HG02610 (cell line): Measurements from ENCODE around the gene KRT84.

Source experiments
- ATAC-seq: cut with Tn5 transposase; IDR thresholded peaks from one replicate; pipeline ENCODE4 v1.9.1; 2021; ENCODE audit warnings: mild to moderate bottlenecking, moderate library complexity; ENCODE audit not compliant: unreplicated experiment

KRT84 gene

DNA sequence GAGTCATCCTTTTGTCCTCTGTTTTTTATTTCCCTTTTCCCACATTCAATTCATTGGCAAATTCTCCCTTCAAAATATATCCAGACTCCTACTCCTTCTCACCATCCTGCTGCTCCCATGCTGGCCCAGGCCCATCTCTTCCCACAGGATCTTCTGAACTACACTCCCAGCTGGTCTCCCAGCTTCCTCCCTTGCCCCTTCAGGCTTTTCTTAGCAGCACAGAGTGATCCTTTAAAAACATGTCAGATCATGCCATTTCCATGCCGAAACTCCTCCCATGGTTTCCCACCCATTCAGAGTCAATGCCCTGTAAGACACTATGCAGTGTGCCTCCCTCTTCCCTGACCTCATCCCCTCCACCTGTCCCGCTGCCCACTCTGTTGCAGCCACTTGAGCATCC lies 2.4 kb upstream of the KRT84 start:
- no peak for ATAC-seq

GRCh38 chr12:52383331-52383730 lies 2.1 kb downstream of the KRT84 start:
- ATAC-seq = no peak

DNA sequence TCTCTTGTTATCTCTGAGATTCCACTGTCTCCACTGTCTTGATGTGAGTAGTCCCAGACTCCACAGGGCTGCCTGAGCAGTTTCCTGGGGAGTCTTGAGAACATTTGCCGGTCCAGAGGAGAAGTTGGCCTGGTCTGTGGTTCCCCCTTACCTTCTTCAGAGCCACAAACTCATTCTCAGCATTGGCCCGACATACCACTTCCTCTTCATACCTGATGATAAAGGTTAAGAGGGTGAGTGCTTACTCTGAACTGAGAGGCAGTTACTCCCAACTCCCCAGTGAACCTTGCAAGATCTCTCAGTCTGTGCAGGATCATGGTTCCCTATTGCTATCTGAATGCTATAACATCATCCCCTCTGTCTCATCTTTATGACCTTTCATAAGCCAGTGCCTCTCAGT lies 2.6 kb downstream of the KRT84 start:
- no peak for ATAC-seq

- ATAC-seq = no peak
Observed at GRCh38 chr12:52381206-52381605, 4.2 kb downstream of the KRT84 start.

GRCh38 chr12:52380271-52380694 lies 5.2 kb downstream of the KRT84 start:
- ATAC-seq = no peak

DNA sequence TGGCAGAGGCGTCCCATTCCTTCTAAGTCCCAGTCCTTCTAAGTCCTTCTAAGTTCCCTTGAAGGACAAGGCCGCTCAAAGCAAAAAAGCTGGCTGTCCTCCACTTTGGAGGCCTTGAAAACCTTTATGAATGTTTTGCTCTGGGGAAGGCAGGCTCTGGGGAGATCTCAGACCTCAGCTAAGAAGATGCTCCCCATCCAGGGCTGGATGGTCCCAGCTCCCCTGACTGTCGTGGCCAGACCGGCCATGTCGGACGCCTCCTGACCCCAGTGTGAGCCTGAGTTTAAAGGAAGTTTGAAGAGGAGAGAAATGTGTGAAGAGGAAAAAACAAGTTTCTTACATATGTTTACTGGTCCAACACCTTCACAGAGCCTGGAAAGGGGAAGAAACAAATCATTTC lies 5.9 kb downstream of the KRT84 start:
- no peak for ATAC-seq

DNA sequence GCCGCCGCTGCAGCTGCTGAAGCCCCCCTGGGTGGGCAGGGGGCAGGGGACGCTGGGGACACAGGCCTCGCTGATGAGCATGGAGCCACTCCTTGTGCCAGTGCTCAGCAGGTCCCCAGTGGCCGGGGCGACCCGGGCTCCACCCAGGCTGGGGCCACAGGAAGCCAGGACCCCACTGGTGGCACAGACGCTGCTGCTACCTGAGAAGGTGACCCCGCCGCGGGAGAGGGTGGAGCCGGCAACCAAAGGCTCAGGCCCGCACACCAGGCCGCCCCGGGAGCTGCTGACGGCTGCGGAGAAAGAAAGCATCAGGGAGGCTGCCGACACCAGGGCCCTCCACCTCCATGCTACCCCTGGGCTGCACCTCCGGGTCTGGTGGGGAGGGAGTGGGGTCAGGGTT lies 7.4 kb downstream of the KRT84 start:
- no peak for ATAC-seq

DNA sequence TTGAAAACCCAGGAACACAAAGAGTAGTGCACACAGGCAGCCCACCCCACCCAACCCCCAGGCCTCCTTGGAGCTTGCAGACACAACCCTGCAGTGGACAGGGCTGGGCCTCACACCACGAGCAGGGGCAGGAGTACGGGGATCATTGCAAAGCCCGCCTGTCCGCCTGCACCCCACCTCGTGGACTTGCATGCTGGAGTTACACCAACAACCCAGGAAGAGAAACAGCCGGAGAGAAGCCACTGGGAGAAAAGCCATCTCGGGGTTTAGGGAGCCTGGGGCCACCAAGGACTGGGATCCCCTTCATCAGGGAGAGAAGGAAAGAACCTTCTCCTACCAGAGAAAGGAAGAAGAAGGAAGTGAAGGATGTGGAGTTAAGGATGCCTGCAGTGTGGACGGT lies 8.2 kb downstream of the KRT84 start:
- no peak for ATAC-seq

- ATAC-seq = no peak
Observed at GRCh38 chr12:52372216-52373154, 13.0 kb downstream of the KRT84 start.

GRCh38 chr12:52371716-52372115 lies 13.7 kb downstream of the KRT84 start:
- no peak for ATAC-seq

- no peak for ATAC-seq
Observed at GRCh38 chr12:52370926-52371608, 14.4 kb downstream of the KRT84 start.

DNA sequence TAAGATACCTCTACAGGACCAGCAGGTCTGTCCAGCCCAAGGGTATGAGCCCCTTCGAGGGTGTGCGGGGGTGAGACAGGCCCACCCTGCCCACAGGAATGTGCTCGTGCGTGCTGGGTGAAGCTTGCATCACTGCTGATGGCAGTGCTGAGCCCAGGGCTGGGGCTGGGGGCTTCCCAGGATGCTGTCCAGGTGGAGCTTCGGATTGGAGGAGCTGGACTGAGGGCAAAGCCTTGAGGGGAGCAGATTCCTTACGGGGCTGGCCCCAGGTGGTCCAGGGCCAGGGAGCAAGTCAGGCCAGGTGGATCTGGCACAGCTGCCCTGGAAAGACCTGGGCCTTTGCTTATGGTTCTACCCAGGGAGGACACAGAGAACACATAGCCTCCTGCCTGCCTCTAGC lies 15.6 kb downstream of the KRT84 start:
- ATAC-seq = no peak

GRCh38 chr12:52369211-52369610 lies 16.2 kb downstream of the KRT84 start:
- no peak for ATAC-seq

- ATAC-seq = no peak
Observed at GRCh38 chr12:52368508-52368907, 16.9 kb downstream of the KRT84 start.

GRCh38 chr12:52367876-52368275 lies 17.6 kb downstream of the KRT84 start:
- ATAC-seq = no peak

DNA sequence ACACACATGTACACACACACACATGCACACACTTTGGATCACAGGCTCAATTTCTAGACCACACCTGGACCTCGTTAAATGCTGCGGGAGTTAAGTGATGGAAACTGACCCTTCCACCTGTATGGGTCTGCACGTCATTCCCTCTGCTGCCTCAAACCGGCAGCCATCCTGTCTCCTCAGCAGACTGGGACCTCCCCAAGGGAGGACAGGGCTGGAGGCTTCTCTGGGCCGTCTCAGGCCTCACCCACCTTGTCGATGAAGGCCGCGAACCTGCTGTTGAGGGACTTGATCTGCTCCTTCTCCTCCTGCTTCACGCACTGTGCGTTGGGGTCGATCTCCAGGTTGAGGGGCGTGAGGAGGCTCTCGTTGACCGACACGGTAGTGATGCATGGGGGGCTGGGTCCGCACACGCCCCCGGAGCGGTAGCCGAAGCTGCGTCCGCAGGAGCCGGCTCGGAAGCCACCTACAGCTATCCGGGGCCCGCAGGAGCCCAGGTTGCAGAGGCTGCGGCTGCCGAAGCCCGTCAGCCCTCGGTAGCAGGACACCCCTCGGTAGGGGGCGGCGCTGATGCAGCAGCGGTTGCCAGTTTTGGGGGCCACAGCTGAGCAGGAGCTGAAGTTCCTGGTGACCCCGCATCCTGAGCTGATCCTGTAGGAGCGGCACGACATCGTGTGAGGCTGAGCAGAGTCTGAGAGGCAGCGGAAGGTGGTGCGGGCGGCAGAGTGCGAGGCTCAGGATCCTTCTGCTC lies 18.5 kb downstream of the KRT84 start, which contains the start of gene KRT85:
Gene KRT85 (minus strand): TSS at position 744 of the 748 bp plus-strand sequence. CDS start 76 bp downstream, at position 668.
- ATAC-seq = no peak

DNA sequence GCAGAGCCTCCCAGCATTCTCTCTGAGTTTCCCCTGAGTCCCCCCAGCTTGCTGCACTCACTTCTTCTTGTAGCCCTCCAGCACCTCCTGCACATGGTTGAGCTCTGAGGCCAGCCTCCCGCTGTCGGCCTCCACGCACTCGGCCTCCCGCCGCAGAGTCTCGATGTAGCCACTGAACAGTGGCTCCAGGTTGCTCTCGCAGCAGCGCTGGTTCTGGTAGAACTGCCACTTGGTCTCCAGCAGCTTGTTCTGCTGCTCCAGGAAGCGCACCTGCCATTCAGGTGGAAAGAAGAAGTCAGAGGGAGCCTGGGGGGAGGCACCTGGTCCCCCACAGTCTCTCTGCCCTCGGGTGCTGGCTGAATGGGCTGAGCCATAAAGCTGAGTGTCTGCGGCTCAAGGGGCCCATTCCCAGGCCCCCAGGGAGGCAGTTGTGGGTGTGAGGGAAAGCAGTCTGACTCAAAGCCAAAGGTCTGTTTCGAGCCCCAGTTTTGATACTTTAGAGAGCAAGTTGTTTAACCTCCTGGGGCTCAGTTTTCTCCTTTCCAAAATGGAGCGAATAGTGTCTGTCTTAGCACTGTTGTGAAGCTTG lies 20.5 kb downstream of the KRT84 start:
- no peak for ATAC-seq

DNA sequence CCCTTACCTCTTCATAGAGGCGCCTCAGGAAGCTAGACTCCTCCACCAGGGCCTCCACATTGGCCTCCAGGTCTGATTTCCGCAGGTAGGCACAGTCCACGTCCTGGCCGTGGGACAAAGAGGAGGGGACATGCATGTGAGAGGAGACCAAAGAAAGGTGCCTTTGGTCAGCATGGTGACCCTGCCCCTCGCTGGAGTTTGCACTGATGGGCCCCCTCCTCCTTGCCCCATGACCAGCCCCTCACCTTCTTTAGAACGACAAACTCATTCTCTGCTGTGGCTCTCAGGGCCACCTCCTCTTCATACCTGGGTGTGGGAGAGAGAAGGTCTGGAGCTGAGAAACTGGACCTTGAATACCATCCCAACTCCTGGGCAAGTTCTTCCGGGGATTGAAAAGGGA lies 21.4 kb downstream of the KRT84 start:
- ATAC-seq = no peak

DNA sequence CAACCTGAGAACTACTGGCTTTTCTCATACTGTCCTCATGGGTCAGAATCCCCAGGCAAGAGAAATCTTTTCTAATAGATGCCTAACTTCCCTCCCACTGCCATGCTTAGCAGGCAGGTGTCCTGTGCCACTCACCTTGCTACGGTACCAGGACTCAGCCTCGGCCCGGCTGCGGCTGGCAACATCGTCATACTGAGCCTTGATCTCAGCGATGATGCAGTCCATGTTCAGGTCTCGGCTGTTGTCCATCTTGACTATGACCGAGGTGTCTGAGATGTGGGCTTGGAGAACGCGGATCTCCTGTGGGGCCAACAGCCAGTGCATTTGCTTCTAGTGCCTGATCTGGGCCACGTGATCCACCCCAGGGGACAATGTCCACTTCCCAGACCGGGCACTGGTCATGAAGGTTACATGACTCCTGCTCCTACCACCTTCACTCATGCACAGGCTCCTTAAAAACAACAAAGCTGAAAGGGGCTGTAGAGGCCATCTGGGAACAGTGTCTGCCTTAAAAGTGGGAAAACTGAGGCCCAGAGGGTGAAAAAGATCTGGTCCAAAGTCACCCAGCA lies 22.3 kb downstream of the KRT84 start:
- no peak for ATAC-seq

DNA sequence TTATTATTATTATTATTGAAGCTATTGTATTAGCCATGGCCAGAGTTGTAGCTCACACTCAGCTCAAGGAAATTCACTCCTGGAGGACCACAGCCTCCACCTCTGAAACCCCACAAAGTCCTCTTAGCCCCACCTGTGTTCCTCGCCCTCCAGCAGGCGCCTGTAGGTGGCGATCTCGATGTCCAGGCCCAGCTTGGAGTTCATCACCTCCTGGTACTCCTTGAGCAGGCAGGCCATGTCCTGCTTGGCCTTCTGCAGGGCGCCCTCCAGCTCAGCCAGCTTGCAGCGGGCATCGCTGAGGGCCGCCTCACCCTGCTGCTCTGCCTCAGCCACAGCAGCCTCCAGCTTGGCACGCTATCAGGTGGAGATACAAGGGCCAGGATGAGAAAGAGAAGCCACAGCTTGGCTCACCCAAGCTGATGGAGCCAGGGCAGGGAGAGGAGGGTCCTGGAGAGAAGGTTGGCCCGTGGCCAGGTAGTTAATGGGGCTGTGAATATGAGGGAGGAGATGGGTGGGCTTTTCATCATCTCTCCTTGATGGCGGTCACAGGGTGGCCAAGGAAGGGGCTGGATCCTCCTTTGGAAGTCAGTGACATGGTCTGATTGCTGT lies 23.2 kb downstream of the KRT84 start:
- ATAC-seq = no peak
